Neural progenitor cell (in vitro differentiated cells): ENCODE results near the gene SAMMSON. TPM values are rescaled to one million over a fixed set of nuclear protein-coding genes. Genes with fewer than 3 reads are reported as not detected.

Experiments used
- DNase-seq: peaks from one replicate; pipeline ENCODE4 v3.0.0-alpha.2; 2016; ENCODE audit warnings: low spot score
- H2AFZ ChIP-seq: fragments of 200-600 bp; sonication (generic); replicated peaks from 2 replicates; pipeline ENCODE4 v1.6.1; 2016; ENCODE audit warnings: antibody characterized with exemption
- H3F3A ChIP-seq: fragments of 200-600 bp; sonication (generic); 2 replicates; pipeline ENCODE4 v1.6.1; 2016; ENCODE audit warnings: antibody characterized with exemption, low read depth
- H3K27ac ChIP-seq: fragments of 200-600 bp; sonication (generic); 2 replicates; pipeline ENCODE4 v1.5.1; 2016; ENCODE audit warnings: mild to moderate bottlenecking
- H3K27me3 ChIP-seq: fragments of 200-600 bp; sonication (generic); 2 replicates; pipeline ENCODE4 v1.6.1; 2016; ENCODE audit warnings: mild to moderate bottlenecking, moderate library complexity
- H3K36me3 ChIP-seq: fragments of 200-600 bp; sonication (generic); 2 replicates; pipeline ENCODE4 v1.5.1; 2016
- H3K4me1 ChIP-seq: fragments of 200-600 bp; sonication (generic); 2 replicates; pipeline ENCODE4 v1.6.1; 2016; ENCODE audit warnings: mixed run types
- H3K4me2 ChIP-seq: fragments of 200-600 bp; sonication (generic); 2 replicates; pipeline ENCODE4 v1.6.1; 2016
- H3K4me3 ChIP-seq: fragments of 200-600 bp; sonication (generic); 2 replicates; pipeline ENCODE4 v1.5.1; 2016
- H3K79me2 ChIP-seq: fragments of 200-600 bp; sonication (generic); 2 replicates; pipeline ENCODE4 v1.6.1; 2016; ENCODE audit warnings: low read depth
- H3K9ac ChIP-seq: fragments of 200-600 bp; sonication (generic); 2 replicates; pipeline ENCODE4 v1.6.1; 2016
- H3K9me3 ChIP-seq: fragments of 200-600 bp; sonication (generic); 2 replicates; pipeline ENCODE4 v1.5.1; 2016; ENCODE audit warnings: low read depth
- H4K20me1 ChIP-seq: fragments of 200-600 bp; sonication (generic); 2 replicates; pipeline ENCODE4 v1.6.1; 2016; ENCODE audit warnings: low read depth
- H3K27ac Mint-ChIP-seq: 3 replicates; pipeline ENCODE4 v1.8.0; 2021; ENCODE audit warnings: mixed read lengths
- H3K27me3 Mint-ChIP-seq: 2 replicates; pipeline ENCODE4 v1.8.0; 2022; ENCODE audit warnings: low read depth, mild to moderate bottlenecking, inconsistent platforms, moderate library complexity, mixed read lengths; ENCODE audit not compliant: insufficient read depth
- H3K36me3 Mint-ChIP-seq: 3 replicates; pipeline ENCODE4 v1.8.0; 2021; ENCODE audit warnings: mixed read lengths
- H3K4me1 Mint-ChIP-seq: 3 replicates; pipeline ENCODE4 v1.8.0; 2021; ENCODE audit warnings: mixed read lengths
- H3K4me3 Mint-ChIP-seq: 3 replicates; pipeline ENCODE4 v1.8.0; 2021; ENCODE audit warnings: mild to moderate bottlenecking, moderate library complexity, mixed read lengths
- H3K9me3 Mint-ChIP-seq: 3 replicates; pipeline ENCODE4 v1.8.0; 2020; ENCODE audit warnings: mixed read lengths
- EZH2 ChIP-seq: fragments of 200-600 bp; sonication (generic); IDR thresholded peaks from 2 replicates; pipeline ENCODE4 v1.6.1; 2017; ENCODE audit warnings: antibody characterized with exemption, mild to moderate bottlenecking, moderate library complexity
- EZH2phosphoT487 ChIP-seq: fragments of 200-600 bp; sonication (generic); IDR thresholded peaks from 2 replicates; pipeline ENCODE4 v1.6.1; 2017; ENCODE audit warnings: antibody characterized with exemption
- total RNA-seq: library from RNA; depleted of rRNA; stranded (reverse); fragments of >200 nt; gene quantifications from 2 replicates; pipeline ENCODE4 v1.2.3, GENCODE V29; 2015; ENCODE audit warnings: low replicate concordance
- TF ChIP-seq, protein P1 (sequence below): fragments of 200-600 bp; sonication (generic); IDR thresholded peaks from 2 replicates; pipeline ENCODE4 v1.5.1; 2017; ENCODE audit warnings: antibody characterized with exemption, mild to moderate bottlenecking

SAMMSON gene
- total RNA-seq, 1 donor from 2014 or later = not detected

DNA sequence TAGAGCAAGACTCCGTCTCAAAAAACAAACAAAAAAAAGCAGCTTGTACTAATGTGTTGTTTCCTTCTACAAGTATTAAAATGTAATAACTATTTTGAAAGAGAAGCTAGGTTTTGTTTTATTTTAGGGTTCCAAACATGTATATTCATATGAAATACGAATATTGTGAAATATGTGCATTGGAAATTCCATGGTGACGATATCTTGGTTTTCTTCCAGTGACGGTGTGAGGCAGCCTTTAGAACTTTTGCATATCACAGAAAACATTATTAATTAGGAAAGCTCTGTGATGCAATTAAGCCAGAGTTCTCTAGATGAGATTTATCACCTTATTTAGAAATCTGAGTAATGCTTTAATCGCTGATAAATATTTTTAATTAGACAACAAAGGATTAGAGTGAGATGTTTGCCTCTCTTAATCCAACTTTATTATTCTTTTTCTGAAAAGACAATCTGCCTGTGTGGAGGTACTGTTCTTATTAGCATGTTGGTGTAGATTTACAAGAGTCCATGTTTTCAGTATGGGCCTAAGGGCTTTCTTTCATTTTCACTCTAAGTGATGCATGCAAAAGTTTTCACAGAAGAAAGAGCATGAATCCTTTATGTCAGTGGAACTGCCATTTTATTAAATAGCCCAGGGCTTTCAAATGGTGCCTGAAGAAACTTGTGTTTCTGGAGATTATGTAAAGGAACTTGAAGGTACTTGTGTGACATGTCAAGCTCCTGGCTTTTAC, 37.7 kb upstream of the SAMMSON start:
- Mint-ChIP-seq H3K4me3 (no peak overlapping the region), H3K9me3 (no peaks in the 10 kb centered on the region)

DNA sequence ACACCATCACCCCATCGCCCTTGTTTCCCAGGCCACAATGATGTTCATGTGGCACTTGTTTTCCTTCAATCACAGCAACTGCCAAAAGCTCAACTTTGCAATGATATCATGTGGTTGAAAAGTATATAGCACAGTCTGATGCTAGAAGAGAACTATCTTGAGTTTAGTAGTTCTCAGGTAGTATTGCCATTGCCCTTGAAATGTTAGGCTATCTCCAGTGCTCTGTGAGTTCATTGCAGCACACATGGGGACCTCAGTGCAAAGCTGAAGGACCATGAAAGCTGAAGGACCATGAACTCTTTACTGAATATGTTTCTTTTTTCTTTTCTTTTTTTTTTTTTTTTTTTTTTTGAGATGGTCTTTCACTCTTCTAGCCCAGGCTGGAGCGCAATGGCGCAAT, 35.9 kb upstream of the SAMMSON start:
- no peaks in the 10 kb centered on the region for H3K4me1 ChIP-seq
- TF ChIP-seq EZH2phosphoT487 = no peak
- TF ChIP-seq, protein P1, sequence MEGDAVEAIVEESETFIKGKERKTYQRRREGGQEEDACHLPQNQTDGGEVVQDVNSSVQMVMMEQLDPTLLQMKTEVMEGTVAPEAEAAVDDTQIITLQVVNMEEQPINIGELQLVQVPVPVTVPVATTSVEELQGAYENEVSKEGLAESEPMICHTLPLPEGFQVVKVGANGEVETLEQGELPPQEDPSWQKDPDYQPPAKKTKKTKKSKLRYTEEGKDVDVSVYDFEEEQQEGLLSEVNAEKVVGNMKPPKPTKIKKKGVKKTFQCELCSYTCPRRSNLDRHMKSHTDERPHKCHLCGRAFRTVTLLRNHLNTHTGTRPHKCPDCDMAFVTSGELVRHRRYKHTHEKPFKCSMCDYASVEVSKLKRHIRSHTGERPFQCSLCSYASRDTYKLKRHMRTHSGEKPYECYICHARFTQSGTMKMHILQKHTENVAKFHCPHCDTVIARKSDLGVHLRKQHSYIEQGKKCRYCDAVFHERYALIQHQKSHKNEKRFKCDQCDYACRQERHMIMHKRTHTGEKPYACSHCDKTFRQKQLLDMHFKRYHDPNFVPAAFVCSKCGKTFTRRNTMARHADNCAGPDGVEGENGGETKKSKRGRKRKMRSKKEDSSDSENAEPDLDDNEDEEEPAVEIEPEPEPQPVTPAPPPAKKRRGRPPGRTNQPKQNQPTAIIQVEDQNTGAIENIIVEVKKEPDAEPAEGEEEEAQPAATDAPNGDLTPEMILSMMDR = no peak
- no peak for TF ChIP-seq EZH2
- Mint-ChIP-seq H3K27me3 (no peaks in the 10 kb centered on the region), H3K9me3 (no peaks in the 10 kb centered on the region), H3K36me3 (no peaks in the 10 kb centered on the region), H3K27ac (no peak overlapping the region), H3K4me3 (no peak overlapping the region), H3K4me1 (peaks cover 3% of the 10 kb centered on the region)
- no peaks in the 10 kb centered on the region for H3F3A ChIP-seq
- no peaks in the 10 kb centered on the region for H4K20me1 ChIP-seq
- DNase-seq = no peak
- H3K9me3 ChIP-seq = no peaks in the 10 kb centered on the region
- H3K36me3 ChIP-seq = no peaks in the 10 kb centered on the region
- no peaks in the 10 kb centered on the region for H3K27me3 ChIP-seq
- no peaks in the 10 kb centered on the region for H3K79me2 ChIP-seq
- H3K9ac ChIP-seq = no peak overlapping the region
- no peak overlapping the region for H2AFZ ChIP-seq
- H3K27ac ChIP-seq = no peak overlapping the region
- no peak overlapping the region for H3K4me3 ChIP-seq
- H3K4me2 ChIP-seq = no peak overlapping the region

More for the DNA sequence above, 37.7 kb upstream of the SAMMSON start:
- no peaks in the 10 kb centered on the region for H3K9me3 ChIP-seq
- Mint-ChIP-seq H3K27me3 (no peaks in the 10 kb centered on the region), H3K36me3 (no peaks in the 10 kb centered on the region), H3K4me1 (peaks cover 3% of the 10 kb centered on the region), H3K27ac (no peak overlapping the region)
- no peak overlapping the region for H3K4me2 ChIP-seq
- no peak overlapping the region for H3K27ac ChIP-seq
- no peak for DNase-seq
- H3K36me3 ChIP-seq = no peaks in the 10 kb centered on the region
- H2AFZ ChIP-seq = no peak overlapping the region
- no peaks in the 10 kb centered on the region for H3K79me2 ChIP-seq
- H4K20me1 ChIP-seq = no peaks in the 10 kb centered on the region
- H3K4me1 ChIP-seq = no peaks in the 10 kb centered on the region
- no peaks in the 10 kb centered on the region for H3F3A ChIP-seq
- no peaks in the 10 kb centered on the region for H3K27me3 ChIP-seq
- no peak overlapping the region for H3K9ac ChIP-seq
- H3K4me3 ChIP-seq = no peak overlapping the region
- TF ChIP-seq, protein P1 = no peak
- TF ChIP-seq EZH2 (no peak), EZH2phosphoT487 (no peak)

DNA sequence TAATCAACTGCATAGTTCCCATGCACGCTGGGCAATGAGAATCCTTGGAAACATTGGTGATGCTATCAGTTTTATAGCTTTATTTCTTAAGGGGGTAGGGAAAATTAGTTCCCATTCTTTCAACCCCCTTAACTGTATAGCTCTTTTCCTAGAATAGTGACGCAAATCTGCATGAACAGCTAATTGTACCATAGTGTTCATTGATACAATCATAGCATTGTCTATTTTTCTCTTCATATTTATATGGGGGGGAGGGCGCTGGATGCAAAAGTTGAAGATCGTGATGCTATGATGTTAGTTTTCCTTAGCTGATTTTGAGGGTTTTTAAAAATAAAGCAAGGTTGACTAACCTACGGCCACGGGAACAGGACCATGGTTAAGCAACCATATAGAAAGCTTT, 32.4 kb upstream of the SAMMSON start:
- no peaks in the 10 kb centered on the region for H3K9me3 ChIP-seq
- no peaks in the 10 kb centered on the region for H3K27me3 ChIP-seq
- no peaks in the 10 kb centered on the region for H3K79me2 ChIP-seq
- H3K36me3 ChIP-seq = no peaks in the 10 kb centered on the region
- Mint-ChIP-seq H3K36me3 (no peaks in the 10 kb centered on the region), H3K4me3 (no peak overlapping the region), H3K9me3 (no peaks in the 10 kb centered on the region), H3K4me1 (no peaks in the 10 kb centered on the region), H3K27ac (no peak overlapping the region), H3K27me3 (no peaks in the 10 kb centered on the region)
- H3F3A ChIP-seq = no peaks in the 10 kb centered on the region
- no peaks in the 10 kb centered on the region for H3K4me1 ChIP-seq
- no peak for DNase-seq
- H3K4me3 ChIP-seq = no peak overlapping the region
- no peaks in the 10 kb centered on the region for H4K20me1 ChIP-seq
- H3K4me2 ChIP-seq = no peak overlapping the region
- no peak overlapping the region for H3K9ac ChIP-seq
- TF ChIP-seq, protein P1 = no peak
- no peak for TF ChIP-seq EZH2
- TF ChIP-seq EZH2phosphoT487 = no peak
- H2AFZ ChIP-seq = no peak overlapping the region
- no peak overlapping the region for H3K27ac ChIP-seq
